GM21619 (cell line): ENCODE measurements around the gene MINDY4.

Experiments
- ATAC-seq: cut with Tn5 transposase; IDR thresholded peaks from one replicate; pipeline ENCODE4 v1.9.1; 2021; ENCODE audit not compliant: unreplicated experiment

The MINDY4 gene

GRCh38 chr7:30898411-30898810, 127.2 kb downstream of the MINDY4 start:
- ATAC-seq: no peak

- no peak for ATAC-seq
Measured at GRCh38 chr7:30899066-30899465, 127.8 kb downstream of the MINDY4 start.

DNA sequence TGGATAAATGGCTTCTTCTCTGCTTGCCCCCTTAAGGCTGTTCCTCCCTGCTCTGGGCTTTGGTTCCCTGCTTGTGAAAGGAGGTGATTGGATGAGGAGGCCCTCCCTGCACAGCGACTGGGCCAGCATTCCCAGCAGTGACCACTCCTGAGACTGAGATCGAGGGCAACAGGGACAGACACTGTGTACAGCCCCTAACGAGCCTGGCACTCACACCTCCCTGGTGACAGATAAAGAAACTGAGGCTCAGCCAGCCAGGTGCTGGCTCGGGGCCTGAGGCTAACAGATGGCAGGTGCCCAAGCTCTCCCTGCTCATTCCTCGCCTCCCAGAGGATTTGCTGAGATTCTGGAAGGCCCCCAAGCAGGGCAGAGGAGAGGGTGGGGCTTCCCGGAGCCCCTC, 128.4 kb downstream of the MINDY4 start:
- no peak for ATAC-seq

- no peak for ATAC-seq
Measured at GRCh38 chr7:30900053-30900452, 128.8 kb downstream of the MINDY4 start.

DNA sequence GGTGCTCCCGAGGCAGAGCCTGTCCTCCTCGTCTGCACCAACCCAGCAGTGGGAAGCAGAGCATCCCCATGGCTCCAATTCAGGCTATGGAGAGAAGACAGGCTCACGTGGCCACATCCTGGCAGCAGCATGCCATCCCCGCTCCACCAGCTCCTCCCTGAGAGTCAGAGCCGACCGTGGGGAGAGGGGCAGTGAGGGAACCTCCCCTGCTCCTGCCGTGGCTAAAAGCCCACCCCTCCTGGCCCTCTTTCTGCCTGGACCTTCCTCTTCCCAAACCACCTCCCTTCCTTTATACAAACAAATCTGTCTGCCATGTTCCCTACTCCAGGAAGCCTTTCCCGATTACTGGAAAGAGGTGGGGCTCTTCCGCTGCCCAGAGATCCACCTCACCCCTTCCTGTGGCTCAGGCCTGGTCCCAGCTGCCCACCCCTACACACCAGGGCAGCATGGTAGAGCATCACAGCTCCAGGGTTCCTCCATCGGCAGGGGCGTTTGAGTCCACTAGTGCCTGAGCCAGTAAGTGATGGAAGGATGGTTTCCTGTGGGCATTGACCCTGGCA, 129.7 kb downstream of the MINDY4 start:
- no peak for ATAC-seq

DNA sequence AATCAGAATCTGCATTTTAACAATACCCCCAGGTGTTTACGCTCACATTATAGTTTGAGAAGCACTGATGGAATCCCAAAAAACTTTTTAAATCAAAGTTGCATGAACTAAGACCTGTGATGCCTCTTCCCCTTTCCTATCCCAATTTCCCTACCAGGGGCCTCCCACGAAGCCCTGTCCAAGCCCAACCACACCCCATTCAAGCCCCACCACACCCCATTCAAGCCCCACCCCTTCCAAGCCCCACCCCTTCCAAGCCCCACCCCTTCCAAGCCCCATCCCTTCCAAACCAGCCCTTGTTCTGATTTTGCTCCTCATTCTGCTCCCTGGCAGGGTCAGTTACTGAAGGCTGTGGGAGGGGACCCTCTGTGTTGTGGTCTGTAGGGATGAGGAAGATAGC, 130.6 kb downstream of the MINDY4 start:
- no peak for ATAC-seq

DNA sequence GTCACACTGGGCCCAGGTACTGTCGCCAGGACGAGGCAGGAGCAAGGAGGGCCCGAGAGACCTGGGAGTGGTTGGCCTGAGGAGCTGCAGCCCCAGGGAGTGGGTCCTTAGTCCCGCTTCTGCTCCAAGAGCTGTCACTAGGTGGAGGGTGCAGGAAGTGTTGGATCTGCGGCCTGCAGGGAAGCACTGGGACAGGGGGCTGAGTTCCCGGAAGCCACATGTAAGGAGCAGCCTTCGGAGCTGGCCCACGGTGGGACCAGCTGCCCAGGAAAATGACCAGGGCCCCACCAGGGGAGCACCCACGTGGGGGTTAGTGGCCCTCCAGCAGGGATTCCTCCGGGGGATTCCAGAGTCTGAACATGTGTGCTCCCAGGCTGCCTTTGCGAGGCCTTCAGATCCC, 131.2 kb downstream of the MINDY4 start:
- no peak for ATAC-seq

GRCh38 chr7:30903146-30903545, 131.9 kb downstream of the MINDY4 start:
- no peak for ATAC-seq

GRCh38 chr7:30904561-30904960, 133.3 kb downstream of the MINDY4 start:
- no peak for ATAC-seq

- ATAC-seq: no peak
Measured at GRCh38 chr7:30905078-30906012, 134.1 kb downstream of the MINDY4 start.

DNA sequence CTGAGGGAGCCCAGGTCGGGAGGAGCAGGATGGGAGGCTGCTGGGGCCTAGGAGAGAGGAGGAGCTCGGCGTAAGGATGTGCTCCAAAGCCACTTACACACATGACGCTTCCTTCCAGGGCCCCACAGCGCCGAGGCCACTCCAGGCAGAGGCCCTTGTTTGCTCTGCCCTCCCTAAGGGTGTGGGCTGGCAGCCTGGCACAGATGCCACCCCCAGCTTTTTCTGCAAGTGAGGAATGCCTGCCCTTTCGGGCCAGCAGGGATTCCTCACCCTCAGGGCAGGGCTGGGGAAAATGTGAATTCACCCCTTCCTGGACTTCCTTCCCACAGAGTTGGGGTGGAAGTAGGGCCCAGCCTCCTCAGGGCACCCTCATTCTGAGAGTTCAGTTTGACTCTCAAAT, 134.8 kb downstream of the MINDY4 start:
- no peak for ATAC-seq

- ATAC-seq: no peak
Measured at GRCh38 chr7:30906515-30907240, 135.5 kb downstream of the MINDY4 start.

GRCh38 chr7:30907527-30908267, 136.5 kb downstream of the MINDY4 start:
- ATAC-seq: no peak

- no peak for ATAC-seq
Measured at GRCh38 chr7:30908681-30909080, 137.5 kb downstream of the MINDY4 start.

DNA sequence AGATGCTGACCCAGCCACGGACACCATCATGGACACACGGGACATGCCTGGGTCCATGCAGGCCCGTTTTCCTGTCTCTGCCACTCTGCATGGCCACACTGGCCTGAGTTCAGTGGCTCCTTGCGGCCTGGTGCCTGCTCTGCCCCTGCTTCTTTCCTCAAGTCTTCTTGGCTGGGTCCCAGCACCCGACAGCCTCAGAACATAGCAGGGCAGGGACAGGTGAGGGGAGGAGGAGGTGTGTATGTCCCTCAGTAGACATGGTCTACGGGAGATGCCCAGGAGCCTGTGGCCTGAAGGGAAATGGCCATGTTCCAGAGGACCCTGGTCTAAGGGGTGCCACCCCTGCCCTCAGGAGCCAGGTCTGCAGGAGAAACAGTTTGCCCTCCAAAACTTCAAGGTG, 138.2 kb downstream of the MINDY4 start:
- no peak for ATAC-seq

DNA sequence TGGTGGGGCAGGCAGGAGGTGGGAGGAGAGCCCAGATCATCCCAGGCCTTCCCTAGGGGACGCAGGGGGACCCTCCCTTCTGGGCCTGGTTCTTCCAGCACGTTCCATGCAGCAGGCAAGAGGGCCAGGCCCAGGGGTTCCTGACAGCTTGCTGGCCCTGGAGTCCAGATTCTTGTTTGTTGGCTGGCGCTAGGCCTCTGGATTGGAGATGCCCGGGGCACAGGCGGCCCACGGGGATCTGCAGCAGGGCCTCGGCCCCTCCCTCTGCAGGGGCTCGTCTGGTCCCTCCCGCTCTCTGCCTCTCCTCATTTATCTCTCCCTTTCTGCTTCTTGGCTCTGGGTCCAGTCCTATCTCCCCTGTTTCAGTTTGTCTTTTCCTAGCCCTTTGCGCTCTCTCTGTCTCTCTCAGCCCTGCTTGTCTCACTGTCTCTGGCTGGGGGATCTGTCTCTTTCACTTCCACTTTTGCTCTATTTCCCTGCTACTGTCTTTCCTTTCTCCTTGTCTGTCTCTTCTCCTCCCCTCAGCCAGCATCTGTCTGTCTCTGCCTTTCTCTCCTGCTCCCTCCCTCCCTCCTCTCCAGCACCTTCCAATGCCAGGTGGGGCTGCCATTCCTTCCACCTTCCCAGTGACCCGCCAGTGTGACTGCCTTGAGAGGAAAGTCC, 139.3 kb downstream of the MINDY4 start:
- no peak for ATAC-seq

DNA sequence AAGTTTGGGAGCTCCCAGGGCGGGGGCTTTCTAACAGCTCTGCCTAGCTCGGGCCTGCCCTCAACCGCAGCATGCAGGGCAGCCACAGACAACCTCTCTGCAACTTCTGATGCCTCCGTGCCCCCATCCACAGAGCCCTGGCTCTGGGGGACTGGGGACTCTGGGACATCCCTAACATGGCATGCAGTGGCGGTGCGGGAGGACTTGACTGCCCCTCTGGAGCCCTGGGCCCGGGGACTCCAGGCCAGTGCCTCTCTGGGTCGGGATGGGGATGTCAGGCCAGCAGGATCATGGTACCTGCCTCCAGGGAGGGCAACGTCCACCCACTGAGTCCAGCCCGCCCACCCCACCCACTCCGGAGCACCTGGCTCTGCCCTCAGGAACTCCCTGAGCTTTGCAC, 139.9 kb downstream of the MINDY4 start:
- ATAC-seq: no peak

DNA sequence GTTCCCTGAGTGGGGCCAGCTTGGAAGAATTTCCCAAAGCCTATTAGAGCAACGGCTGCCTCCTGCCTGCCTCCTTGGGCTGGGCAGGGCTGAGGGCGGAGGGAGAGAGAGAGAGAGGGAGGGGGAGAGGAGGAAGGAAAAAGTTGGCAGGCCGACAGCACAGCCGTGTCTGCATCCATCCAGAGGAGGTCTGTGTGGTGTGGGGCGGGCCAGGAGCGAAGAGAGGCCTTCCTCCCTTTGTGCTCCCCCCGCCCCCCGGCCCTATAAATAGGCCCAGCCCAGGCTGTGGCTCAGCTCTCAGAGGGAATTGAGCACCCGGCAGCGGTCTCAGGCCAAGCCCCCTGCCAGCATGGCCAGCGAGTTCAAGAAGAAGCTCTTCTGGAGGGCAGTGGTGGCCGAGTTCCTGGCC, 140.3 kb downstream of the MINDY4 start, which contains the start of gene AQP1:
TSS of gene AQP1 (plus strand) at position 293 of the 409 bp plus-strand sequence. CDS start at position 350, 57 bp downstream.
- no peak for ATAC-seq

- ATAC-seq: no peak
Measured at GRCh38 chr7:30912021-30912730, 141.0 kb downstream of the MINDY4 start.

DNA sequence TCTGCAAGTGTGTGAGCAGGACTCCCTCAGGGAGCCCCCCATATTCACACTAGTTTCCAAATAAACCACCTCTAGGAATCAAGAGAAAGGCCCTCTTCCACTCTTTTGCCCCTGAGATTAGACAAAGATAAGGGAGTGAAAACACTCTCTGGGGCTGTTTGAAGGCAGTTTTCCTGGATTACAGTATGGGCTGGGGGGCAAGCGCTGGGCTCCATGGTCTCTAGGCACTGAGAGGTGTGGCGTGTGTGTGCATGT, 141.4 kb downstream of the MINDY4 start:
- ATAC-seq: no peak
